Adipose tissue (tissue), 3 donors: ENCODE results near the gene SYTL3. TPM values are rescaled to one million over a fixed set of nuclear protein-coding genes. Genes with fewer than 3 reads are reported as not detected.

Experiments
- H3K27ac ChIP-seq: one replicate; pipeline ENCODE4 v1.5.1; 2013; ENCODE audit warnings: low read depth, low read length
- WGBS, 3 donors: extraction: QIAGEN DNeasy Blood & Tissue Kit; methylation state at CpG; one replicate each; pipeline ENCODE4 v1.1.7; 2013; 5-methylcytosine and 5-hydroxymethylcytosine counted together
- polyA plus RNA-seq, 3 donors: library from polyadenylated mRNA; stranded (reverse); fragments of 200-250 nt; gene quantifications; one replicate each; pipeline ENCODE4 v1.2.3, GENCODE V29; 2013
- donor health status: healthy with polysubstance abuse.
- donor health status: Bipolar disorder and iron deficiency.
- donor health status: healthy.

SYTL3 gene
- polyA plus RNA-seq, 3 donors: 1.1 to 3.9 (median 3.7) TPM

DNA sequence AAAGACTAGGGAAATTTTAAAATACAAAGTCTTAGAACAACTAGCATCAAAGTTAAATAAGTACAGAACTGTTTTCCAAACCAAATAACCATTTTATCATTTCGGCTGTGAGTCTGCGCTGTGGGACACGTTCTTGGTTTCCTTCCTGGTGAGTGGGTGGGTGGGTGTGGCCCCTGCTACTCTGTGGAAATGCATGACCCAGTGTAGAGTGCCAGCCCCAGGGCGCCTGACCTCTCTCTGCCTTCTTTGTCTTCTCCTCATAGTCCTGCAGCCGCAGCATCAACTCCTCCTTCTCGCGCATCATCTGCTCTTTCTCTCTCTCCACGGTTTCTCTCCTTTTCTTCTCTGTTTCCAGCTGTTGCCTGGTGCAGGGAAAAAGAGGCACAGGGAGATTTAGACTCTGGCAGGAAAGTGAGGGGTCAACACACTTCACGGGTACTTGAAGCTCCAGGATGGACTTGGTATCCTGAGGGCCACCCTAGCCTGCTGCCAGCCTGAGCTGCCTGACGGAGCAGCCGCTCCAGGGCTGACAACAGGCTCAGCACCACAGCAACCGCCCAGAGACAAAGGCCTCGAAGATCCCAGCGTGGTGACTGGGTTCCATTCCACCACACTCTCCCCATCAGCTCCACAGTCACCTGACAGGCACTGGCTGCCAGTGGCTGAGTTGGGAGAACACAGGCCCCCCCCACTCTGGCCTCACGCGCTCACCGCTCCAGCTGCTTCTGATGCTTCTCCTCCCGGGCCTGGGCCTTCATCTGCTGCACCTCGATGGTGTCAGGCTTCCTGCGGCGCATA lies 120.9 kb downstream of the SYTL3 start:
- WGBS, 3 donors: 75 to 81% (median 78%) methylated on average over 21 of the region's 21 CpGs
- no peak overlapping the region for H3K27ac ChIP-seq

DNA sequence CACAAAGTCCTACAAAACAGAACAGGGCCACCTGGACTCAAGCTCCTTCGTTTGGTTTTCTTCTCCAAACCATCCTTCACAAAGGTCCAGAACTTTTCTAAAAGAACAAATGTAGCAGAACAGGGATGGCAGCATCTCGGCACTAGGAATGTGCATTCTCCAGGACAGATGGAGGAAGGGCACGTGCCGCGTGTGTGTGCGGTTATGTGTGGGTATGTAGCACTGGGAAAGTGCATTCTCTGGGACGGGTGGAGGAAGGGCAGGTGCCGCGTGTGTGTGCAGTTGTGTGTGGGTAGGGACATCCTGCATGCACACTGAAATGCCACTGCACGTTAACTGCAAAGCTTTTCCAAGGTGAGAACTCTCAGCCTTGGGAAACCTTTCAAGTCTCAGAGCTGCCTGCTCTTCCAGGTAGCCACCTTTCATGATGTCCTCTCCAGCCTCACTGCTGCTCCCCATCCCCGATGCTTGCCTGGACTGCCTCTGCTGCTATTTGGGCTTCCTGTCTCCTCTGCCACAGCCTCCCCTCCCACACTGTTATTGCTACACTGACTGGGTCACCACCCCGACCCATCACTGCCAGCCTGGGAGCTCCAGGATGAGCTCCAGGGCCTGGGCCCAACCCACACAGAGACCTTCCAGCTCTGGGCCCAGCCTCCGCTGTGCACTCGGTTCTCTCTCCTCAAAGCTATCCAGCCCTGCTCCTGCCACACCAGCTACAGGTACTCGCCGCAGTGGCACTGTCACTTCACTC lies 121.7 kb downstream of the SYTL3 start:
- WGBS, 3 donors: 89 to 91% (median 91%) methylated on average over 16 of the region's 16 CpGs

DNA sequence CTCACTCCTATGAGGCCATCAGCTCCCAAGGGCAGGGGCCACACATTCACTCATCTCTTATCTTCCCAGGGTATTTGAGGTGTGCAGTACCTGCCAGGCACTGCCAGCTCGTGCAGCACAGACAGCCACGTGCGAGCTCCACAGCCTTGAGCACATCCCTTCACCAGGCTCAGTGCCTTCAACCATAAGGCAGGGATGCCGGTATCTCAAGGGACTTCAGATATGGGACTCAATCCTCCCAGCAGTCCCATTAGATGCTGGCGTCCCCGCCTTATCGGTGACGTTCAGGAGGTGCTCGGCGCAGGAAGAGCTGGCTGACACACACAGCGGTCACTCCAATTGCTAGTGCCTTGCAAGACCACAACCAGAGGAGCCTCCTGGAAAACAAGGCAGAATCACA lies 122.3 kb downstream of the SYTL3 start:
- H3K27ac ChIP-seq: no peak overlapping the region
- WGBS, 3 donors: 89 to 94% (median 94%) methylated on average over 11 of the region's 11 CpGs

More for the DNA sequence above, 121.7 kb downstream of the SYTL3 start:
- no peak overlapping the region for H3K27ac ChIP-seq

DNA sequence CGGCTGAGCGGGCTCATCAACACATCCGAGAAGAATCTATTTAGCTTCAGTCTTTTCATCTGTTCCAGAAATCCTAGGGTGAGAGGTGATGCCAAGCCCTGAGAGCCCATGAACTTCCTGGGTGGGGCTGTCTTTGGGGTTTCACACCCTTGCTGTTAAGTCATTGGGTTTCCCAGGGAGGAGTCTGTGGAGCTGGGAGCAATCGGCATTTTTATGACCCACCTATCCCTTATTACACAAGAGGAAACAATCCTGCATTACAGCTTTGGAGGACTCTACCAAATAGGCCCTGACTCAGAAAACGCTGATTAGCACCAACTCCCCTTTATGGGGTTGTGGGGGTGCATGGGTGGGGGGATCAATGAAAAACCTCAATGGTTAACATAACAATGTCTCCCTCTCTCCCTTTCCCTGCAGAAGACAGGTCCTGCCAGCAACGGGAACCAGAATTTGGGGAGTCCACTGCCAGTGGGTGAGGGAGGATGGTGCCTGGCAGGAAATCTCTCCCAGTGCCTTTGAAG lies 123.1 kb downstream of the SYTL3 start:
- no peak overlapping the region for H3K27ac ChIP-seq

DNA sequence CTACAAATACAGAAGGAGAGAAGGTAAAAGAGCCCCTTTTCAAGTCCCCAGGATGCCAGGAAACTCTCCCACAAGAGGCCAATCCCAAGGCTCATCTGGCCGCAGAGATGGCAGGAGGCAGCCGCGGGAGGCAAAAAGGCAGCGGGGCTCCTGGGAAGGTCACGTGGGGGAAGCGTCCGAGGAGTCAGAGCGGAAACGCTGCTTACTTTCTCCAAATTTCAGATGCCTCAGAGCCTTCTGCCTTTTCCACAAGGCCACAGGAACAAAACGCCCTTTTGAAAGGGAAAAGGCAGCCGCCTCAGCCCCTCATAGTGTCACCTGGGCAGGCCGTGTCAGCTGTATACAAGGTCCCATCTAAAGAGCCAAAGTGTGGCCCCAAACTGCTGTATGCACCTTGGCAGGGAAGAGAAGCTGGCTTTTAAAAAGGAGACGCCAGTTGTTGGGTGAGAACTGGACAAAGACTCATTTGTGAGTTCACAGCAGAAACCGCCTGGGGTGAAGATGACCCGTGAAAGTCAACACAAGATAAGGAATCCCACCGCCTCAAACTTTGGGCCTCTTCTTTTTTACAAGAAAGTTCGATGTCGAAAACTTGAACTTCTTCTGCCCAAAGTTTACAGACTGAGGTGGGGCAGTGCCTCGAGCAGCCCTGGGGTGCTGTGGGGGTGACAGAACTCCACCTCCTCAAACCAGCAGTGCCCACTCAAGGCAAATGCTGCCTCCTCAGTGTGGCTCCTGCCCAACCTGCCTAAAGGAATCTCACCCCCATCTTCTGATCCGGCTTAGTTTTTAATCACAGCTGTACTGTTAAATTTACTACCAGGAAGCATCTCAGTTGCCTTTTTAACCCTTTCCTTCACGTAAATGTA lies 124.0 kb downstream of the SYTL3 start:
- H3K27ac ChIP-seq: no peak overlapping the region
- 84 to 90% (median 86%) methylated on average over 21 of the region's 21 CpGs for WGBS, 3 donors

More for the DNA sequence above, 123.1 kb downstream of the SYTL3 start:
- 67 to 78% (median 73%) methylated on average over 6 of the region's 6 CpGs for WGBS, 3 donors

DNA sequence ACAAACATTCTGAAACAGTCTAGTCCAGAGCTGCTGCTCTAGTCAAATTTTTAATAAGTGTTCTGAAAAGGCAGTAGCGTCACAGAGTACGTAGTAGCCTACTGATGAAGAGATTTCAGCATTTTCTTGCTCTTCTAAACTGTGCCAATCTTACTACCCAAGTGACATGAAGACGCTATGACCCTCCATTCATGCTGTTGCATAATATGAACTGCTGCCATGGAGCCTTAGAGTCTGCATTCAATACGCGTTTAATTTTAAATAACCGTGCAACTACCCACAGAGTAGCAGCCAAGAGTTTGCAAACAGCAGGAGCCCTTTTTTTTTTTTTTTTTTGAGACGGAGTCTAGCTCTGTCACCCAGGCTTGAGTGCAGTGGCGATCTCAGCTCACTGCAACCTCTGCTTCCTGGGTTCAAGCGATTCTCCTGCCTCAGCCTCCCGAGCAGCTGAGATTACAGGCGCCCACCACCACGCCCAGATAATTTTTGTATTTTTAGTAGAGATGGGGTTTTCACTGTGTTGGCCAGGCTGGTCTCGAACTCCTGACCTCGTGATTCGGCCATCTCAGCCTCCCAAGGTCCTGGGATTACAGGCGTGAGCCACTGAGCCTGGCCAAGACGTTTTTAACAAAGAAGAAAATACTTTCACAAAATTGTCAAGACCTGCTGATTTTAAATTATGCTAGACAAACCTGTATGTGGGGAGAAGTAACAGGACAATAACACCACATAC lies 125.0 kb downstream of the SYTL3 start:
- H3K27ac ChIP-seq: no peak overlapping the region
- WGBS, 3 donors: 90 to 92% (median 91%) methylated on average over 17 of the region's 17 CpGs

DNA sequence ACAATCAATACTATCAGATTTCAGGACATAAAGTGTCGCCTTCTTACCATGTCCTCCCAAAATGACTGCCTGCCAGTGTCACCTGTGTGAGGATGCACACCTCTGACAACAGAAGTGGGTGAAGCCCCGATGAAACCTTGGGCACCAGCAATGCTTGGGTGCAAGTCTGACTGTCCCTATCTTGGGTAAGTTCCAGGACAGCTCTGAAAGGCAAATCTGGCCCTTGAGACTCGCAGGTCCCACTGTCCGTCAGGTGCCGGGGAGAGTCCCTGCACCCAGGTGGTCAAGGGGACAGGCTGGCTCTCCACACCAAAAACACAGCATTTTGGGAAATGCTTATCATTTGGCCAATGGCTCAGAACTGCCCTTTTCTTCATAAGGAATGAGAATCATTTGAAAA lies 126.0 kb downstream of the SYTL3 start:
- 87 to 99% (median 98%) methylated on average over 5 of the region's 5 CpGs for WGBS, 3 donors
- no peak overlapping the region for H3K27ac ChIP-seq

DNA sequence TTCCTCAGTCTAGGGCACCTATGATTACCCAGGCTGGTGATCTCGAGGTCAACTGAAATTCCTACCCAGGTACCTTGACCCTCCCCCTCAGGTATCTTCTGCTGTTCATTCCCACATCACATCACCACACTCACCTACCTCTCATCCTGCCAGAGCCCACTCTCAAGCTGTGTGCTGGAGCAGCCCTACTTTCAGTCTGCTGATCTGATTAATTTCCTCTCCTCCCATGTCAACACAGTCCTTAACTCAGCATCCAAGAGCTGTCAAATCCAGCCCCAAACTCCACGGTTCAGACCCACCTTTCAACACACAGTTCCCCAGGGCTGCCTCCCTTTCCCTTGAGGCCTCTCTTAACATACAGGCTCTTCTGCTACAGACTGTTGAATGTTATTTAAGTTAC lies 126.9 kb downstream of the SYTL3 start:
- 79 to 90% (median 84%) methylated on average over 2 of the region's 2 CpGs for WGBS, 3 donors
- no peak overlapping the region for H3K27ac ChIP-seq

DNA sequence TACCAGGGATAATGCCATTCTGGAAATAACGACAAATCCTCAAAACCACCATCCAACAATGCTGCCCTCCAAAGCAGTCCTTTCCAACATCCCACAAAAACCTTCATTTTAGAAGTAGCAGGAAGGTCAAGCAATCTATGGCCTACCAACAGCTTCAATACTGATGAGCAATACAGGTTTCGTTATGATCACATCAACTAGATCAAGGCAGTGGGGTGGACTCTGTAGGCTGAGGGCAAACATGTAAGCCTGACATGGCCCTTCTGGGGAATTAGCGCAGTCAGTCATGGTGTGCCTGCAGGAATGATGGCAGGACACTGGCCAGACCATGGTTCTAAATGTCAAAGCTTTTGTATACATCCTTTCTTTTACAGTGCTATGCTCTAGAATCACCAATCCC lies 127.7 kb downstream of the SYTL3 start:
- H3K27ac ChIP-seq: no peak overlapping the region
- 98 to 99% (median 98%) methylated on average over 3 of the region's 3 CpGs for WGBS, 3 donors

DNA sequence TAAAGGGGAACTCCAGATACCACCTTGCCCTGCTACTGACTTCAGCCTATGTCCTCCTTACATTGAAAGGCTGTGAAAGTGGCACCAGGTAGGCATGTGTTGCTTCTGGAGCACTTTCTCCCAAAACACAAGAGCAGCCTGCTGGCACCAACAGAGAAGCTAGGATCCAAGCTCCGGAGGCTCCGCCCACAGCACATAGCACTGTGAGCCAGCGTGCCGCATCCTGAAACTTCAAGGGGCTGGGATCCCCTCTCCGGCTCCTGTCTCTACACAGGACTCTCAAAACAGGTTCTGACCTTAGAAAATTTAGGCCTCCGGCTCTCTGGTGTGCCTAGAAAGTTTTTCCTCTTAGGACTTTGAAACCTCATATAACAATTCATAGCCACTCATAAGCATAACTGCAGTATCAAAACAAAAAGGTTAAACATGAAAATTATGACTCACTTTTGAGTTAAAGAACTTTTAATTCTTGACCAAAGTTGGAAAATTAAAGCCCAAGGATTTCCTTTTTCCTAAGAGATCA lies 128.2 kb downstream of the SYTL3 start:
- 91 to 98% (median 96%) methylated on average over 6 of the region's 6 CpGs for WGBS, 3 donors
- H3K27ac ChIP-seq: no peak overlapping the region

DNA sequence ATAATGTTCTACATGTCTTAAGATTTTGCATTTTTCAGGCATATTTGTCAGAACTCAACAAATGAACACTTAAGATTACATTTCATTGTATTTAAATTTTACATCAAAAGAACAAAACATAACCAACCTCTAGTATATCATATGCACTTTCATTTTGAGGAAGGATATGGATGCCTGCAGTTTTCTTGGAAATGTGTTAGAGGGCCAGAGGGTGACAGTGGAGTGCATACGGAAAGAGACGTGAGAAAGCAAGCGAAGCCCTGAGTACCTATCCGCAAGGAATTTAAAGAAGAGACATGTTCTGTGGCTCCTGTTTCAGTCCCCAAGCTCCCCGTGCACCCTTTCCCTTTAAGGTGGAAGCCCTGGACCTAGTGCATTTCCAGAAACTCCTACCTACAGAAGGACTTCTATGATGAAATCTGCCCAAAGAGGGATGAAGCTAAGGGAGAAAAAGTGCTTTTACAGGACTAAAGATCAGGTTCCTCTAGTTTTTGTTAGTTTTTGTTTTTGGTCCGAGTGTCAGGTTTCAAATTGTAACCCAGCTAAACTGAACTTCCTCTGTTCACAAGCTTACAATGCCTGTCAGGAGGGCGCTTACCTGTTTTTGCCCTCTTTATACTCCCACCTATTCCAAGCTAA lies 130.5 kb downstream of the SYTL3 start:
- H3K27ac ChIP-seq: no peak overlapping the region
- WGBS, 3 donors: 44 to 96% (median 94%) methylated on average over 7 of the region's 7 CpGs

DNA sequence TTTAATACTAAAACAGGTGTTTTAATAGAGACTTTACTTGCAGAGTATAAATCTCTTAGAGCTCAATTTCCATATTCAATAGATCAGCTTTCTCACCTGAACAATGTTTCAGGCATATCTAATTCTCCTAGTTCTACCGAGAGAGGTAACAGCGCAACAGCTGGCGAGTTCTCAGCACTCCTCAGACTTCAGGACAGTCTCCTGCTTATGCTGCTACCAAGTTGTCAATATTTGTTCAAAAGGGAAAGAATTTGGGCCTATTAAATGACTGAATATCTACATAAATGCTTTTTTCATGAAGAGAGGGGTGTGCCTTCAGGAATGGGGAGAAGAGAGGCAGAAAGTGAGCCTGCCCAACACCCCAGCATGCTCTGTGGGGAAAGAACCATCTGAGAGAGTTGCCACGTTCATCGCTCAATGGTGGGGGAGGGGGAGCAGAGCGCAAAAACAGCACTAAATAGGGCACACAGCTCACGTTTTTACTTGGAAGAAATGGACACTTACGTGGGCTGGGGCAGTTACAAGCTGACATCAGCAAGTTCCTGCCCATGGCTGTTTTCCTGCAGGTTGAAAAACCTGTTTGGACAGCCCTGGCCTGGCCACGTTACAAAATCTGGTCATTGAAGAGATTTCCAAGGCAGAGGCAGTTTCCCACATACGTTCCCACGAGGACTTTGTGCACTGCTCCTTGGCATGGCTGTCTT lies 131.3 kb downstream of the SYTL3 start:
- no peak overlapping the region for H3K27ac ChIP-seq
- 24 to 79% (median 76%) methylated on average over 11 of the region's 11 CpGs for WGBS, 3 donors

DNA sequence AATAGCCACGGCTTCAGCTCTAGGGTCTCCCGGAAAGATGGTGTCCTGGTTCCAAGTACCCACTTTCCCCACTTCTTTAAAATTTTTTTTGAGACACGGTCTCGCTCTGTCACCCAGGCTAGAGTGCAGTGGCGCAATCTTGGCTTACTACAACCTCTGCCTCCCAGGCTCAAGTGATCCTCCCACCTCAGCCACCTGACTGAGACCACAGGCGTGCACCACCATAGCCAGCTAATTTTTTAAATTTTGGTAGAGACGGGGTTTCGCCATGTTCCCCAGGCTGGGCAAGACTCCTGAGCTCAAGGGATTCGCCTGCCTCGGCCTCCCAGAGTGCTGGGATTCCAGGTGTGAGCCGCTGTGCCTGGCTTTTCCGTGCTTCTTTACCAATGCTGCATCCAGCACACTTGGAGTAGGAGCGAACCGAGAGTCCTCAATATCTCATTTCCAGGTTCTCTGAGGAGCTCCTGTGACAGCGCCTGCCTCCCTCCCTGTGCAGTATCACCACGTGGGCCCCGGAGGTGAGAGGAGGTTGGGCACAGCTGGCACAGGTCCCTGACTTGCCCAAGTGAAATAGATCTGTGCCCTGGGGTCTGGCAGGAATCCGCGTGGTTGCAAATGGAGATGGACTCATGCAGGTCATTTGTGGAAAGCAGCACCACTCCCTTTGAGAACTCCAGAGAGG lies 132.0 kb downstream of the SYTL3 start:
- 63 to 87% (median 83%) methylated on average over 19 of the region's 19 CpGs for WGBS, 3 donors
- H3K27ac ChIP-seq: no peak overlapping the region

DNA sequence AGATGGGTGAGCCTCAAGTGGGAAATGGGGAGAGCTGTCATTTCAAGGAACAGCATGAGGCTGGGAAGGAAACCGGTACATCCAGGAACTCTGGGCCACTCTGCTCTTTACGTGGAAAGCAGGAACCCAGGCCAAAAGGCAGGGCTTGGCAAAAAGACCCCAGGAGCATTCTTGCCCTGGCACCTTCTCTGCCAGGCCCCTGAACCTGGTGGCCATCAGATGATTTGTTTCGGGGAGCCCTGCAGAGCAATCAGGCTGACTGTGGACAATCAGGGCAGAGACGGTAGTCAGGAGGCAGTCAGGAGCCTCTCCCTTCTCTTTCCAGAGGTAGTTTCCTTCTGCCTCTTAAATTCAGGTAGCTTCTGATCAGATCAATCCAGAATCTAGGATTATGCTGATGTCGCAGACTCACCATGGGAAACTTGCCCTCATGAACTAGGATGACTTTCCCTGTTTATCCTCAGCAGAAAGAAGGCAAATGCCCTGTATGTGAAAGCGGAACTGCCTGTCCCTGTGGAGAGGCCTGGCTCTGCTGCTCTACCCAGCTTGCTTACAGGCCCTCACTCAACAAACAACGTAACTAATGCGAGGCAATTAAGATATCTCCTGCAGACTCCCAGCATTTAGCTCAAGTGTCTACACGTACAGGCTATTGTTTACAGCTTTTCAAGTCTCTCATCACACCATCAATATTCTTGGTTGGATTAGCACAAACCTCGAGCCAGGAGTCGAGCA lies 132.7 kb downstream of the SYTL3 start:
- no peak overlapping the region for H3K27ac ChIP-seq
- WGBS, 3 donors: 88 to 92% (median 90%) methylated on average over 11 of the region's 11 CpGs

DNA sequence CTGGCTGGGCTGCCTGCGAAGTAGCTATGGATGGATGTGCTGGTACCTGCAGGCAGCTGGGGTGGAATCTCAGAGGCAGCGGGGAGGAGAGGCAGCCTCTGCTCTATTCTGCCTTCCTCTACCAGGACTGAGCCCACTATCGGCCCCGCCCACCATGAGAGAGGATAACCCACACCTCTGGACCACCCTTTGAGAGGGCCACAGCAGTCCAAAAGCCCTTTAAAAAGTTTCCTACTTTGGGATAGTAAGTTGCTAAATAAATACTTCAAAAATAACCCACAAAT lies 133.3 kb downstream of the SYTL3 start:
- no peak overlapping the region for H3K27ac ChIP-seq
- WGBS, 3 donors: 73 to 95% (median 73%) methylated on average over 3 to 4 of the region's 4 CpGs

DNA sequence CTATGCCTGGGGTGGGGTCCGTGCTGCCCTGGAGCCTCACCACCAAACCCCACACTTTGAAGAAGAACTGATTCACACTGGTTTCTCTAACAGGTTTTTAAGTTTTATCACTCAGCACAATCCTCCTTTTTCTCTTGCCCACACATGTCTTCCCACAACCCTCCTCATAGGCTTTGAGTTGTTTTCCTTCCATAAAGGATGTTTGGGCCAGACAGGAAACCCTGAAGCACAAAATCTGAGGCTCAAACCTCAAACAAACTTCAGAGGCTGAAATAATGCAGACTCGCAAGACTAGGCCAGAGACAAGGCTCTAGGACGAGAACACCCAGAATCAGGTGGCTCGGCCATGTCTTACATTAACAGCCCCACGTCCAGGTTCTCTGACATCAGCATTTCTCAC lies 134.0 kb downstream of the SYTL3 start:
- 95 to 98% (median 96%) methylated on average over 5 of the region's 5 CpGs for WGBS, 3 donors
- H3K27ac ChIP-seq: no peak overlapping the region
